Colonic mucosa (tissue), 4 donors: ENCODE measurements around the gene EEF2K. TPM values are rescaled to one million over a fixed set of nuclear protein-coding genes. Genes with fewer than 3 reads are reported as not detected.
"Not testable (repeated sequence)": the region's sequence is repeated elsewhere in the genome, so short reads cannot be mapped to it uniquely, and the experiment has no call there.

Experiments
- DNase-seq: peaks from one replicate; pipeline ENCODE4 v3.0.0-alpha.2; 2020
- H3K27ac ChIP-seq: fragments of 200-600 bp; one replicate; pipeline ENCODE4 v1.8.0; 2021
- H3K27me3 ChIP-seq: fragments of 200-600 bp; one replicate; pipeline ENCODE4 v1.8.0; 2021
- H3K36me3 ChIP-seq: fragments of 200-600 bp; one replicate; pipeline ENCODE4 v1.8.0; 2021
- H3K4me1 ChIP-seq: fragments of 200-600 bp; one replicate; pipeline ENCODE4 v1.8.0; 2021; ENCODE audit warnings: mild to moderate bottlenecking
- H3K4me3 ChIP-seq: fragments of 200-600 bp; one replicate; pipeline ENCODE4 v1.8.0; 2021
- H3K9ac ChIP-seq, 2 donors: one replicate each; pipeline ENCODE4 v1.7.0; 2013; ENCODE audit warnings: control low read depth in 2 of 2, low read depth in 2 of 2, low read length in 2 of 2
- H3K9me3 ChIP-seq: fragments of 200-600 bp; one replicate; pipeline ENCODE4 v1.8.0; 2021
- CTCF ChIP-seq: fragments of 200-600 bp; IDR thresholded peaks from one replicate; pipeline ENCODE4 v1.8.0; 2022; ENCODE audit warnings: antibody characterized with exemption, mild to moderate bottlenecking
- intact Hi-C: fragments of 100-400 bp; cut with DNase I; formaldehyde crosslinking; loops from one replicate; pipeline ENCODE4 v1.14.1; 2022
- total RNA-seq, 2 donors: library from RNA; stranded (reverse); fragmentation: NEBNext Ultra II Directional in 1 of 2; extraction: Animal tissue kit (Norgen Biotek cat#: 25700) in 1 of 2; gene quantifications; one replicate each; pipeline ENCODE4 v1.2.1, GENCODE V29; 2021
- donor health status: healthy.
- donor health status: DM: no; HTN: no; CAD: no.
- donor health status: DM: no; HTN: no; CAD: no.

Gene EEF2K
- total RNA-seq, 2 donors from 2014 or later: 25.8 to 53.4 TPM

- intact Hi-C loops: no loop called here
- Histone ChIP-seq H3K4me1 (peaks cover 4% of the 10 kb centered on the region), H3K4me3 (no peak overlapping the region), H3K9ac (no peak overlapping the region), H3K27ac (no peak overlapping the region), H3K27me3 (no peaks in the 10 kb centered on the region), H3K36me3 (no peaks in the 10 kb centered on the region), H3K9me3 (no peaks in the 10 kb centered on the region)
- no peak for TF ChIP-seq CTCF
- no peak for DNase-seq
These were observed 8.3 kb downstream of the EEF2K start for GRCh38 chr16:22214402-22214801.

DNA sequence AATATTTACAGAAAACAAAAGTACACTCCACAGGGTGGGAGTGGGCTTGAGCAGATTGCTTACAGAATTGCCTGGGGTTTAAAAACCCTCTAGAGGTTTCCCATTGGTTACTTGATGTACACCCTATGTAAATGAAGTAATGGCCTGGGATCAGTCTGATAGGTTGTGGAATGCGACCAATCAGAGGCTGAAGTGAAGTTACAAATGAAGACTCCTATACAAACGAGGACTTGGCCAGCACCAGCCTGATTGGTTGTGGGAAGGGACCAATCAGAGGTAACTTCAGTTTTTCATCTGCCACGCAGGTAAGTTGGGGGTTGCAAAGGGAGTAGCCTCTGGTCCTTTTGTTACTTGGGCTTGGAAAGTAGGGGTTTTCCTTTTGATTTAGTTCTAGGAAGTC is 8.8 kb downstream of the EEF2K start:
- Histone ChIP-seq H3K4me1 (peaks cover 4% of the 10 kb centered on the region), H3K36me3 (no peaks in the 10 kb centered on the region), H3K27ac (no peak overlapping the region), H3K27me3 (no peaks in the 10 kb centered on the region), H3K9me3 (no peaks in the 10 kb centered on the region), H3K9ac (no peak overlapping the region), H3K4me3 (no peak overlapping the region)
- TF ChIP-seq CTCF: no peak
- intact Hi-C loops: no loop called here
- no peak for DNase-seq

DNA sequence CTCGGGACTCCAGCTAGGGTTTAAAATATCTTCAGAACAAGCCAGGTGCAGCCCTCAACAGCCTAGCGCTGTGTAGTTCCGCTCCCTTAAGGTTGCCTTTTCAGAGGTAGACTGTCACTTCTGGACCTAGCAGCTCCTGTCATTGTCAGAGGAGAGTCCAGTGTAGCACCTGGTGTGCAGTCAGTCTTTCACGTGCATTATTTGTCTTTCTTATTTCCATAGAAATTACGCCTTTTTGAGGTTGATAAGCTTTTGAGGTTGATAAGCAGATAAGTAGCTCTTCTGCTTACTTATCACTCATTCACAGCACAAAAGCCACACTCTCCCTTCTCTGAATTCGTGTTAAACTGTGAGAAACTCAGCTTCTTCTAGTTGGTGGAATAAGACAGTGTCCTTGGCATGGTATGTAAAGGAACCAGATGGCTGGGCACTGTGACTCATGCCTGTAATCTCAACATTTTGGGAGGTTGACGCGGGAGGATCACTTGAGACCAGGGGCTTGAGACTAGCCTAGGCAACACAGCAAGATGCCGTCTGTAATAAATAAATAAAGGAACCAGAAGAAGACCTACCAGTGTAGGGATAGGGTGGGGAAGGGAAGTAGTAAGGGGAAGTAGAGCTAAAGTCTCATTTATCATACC is 10.2 kb downstream of the EEF2K start:
- Histone ChIP-seq H3K27me3 (no peaks in the 10 kb centered on the region), H3K9ac (no peak overlapping the region), H3K9me3 (no peaks in the 10 kb centered on the region), H3K4me3 (no peak overlapping the region), H3K27ac (no peak overlapping the region), H3K36me3 (no peaks in the 10 kb centered on the region), H3K4me1 (peaks cover 7% of the 10 kb centered on the region)
- DNase-seq: no peak
- intact Hi-C loops: no loop called here
- no peak for TF ChIP-seq CTCF

DNA sequence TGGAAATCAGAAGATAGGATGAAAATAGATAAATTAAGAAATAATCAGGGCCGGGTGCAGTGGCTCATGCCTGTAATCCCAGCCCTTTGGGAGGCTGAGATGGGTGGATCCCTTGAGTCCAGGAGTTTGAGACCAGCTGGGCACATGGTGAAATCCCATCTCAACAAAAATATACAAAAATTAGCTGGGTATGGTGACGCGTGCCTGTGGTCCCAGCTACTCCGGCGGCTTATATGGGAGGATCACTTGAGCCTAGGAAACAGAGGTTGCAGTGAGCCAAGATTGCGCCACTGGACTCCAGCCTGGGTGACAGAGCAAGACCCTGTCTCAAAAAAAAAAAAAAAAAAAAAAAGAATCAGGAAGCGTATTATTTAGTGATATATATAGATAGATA is 10.8 kb downstream of the EEF2K start:
- intact Hi-C loops, H3K36me3 ChIP-seq, H3K4me3 ChIP-seq, DNase-seq, H3K27ac ChIP-seq, H3K9me3 ChIP-seq, H3K9ac ChIP-seq, H3K27me3 ChIP-seq, H3K4me1 ChIP-seq: not testable (repeated sequence)

- intact Hi-C loops: no loop called here
- no peak overlapping the region for H3K27ac ChIP-seq
- H3K4me1 ChIP-seq: peaks cover 4% of the 10 kb centered on the region
- DNase-seq: no peak
- no peaks in the 10 kb centered on the region for H3K27me3 ChIP-seq
- no peaks in the 10 kb centered on the region for H3K36me3 ChIP-seq
- no peak overlapping the region for H3K4me3 ChIP-seq
- H3K9me3 ChIP-seq: no peaks in the 10 kb centered on the region
- no peak overlapping the region for H3K9ac ChIP-seq
- no peak for TF ChIP-seq CTCF
These were observed 12.0 kb downstream of the EEF2K start for GRCh38 chr16:22217890-22218730.
